Esophagus mucosa (tissue), 1 donor: ENCODE measurements around the gene CNTROB. TPM values are rescaled to one million over a fixed set of nuclear protein-coding genes. Genes with fewer than 3 reads are reported as not detected.
A peak's percentile ranks its signal among the peaks of the same experiment; 100 is the strongest.

Experiments used
- ATAC-seq: fragments of 200-7000 bp; cut with Tn5 transposase; one replicate; pipeline ENCODE4 v1.9.1; 2020
- total RNA-seq: library from RNA; stranded (reverse); gene quantifications from one replicate; pipeline ENCODE4 v1.2.4, GENCODE V29; 2023
- donor health status: DM: yes; HTN: yes; CAD: no.

Gene CNTROB
- total RNA-seq = 15.4 TPM

- peak; percentile 97 for ATAC-seq
Measured at GRCh38 chr17:7931709-7932482, at the start of gene CNTROB, which contains the start of gene TRAPPC1. CNTROB (plus strand) TSS chr17:7932206; CDS start chr17:7933080, 874 bp downstream. TRAPPC1 (minus strand) TSS chr17:7931946; CDS start chr17:7931829, 117 bp downstream.

GRCh38 chr17:7882629-7883028 lies 49.4 kb upstream of the CNTROB start:
- ATAC-seq = no peak

GRCh38 chr17:7883781-7884386 lies 48.1 kb upstream of the CNTROB start:
- no peak for ATAC-seq

- ATAC-seq = no peak
Measured at GRCh38 chr17:7884581-7885366, 47.2 kb upstream of the CNTROB start.

GRCh38 chr17:7885367-7886226 lies 46.4 kb upstream of the CNTROB start:
- ATAC-seq = no peak

- no peak for ATAC-seq
Measured at GRCh38 chr17:7886227-7887037, 45.6 kb upstream of the CNTROB start.

- ATAC-seq = no peak
Measured at GRCh38 chr17:7887038-7887481, 44.9 kb upstream of the CNTROB start.

GRCh38 chr17:7887482-7888183 lies 44.4 kb upstream of the CNTROB start:
- ATAC-seq = peak; percentile 82

GRCh38 chr17:7888184-7888920 lies 43.7 kb upstream of the CNTROB start, which contains the start of gene CHD3:
CHD3 (plus strand) TSS chr17:7888789; CDS start chr17:7889001, 212 bp downstream.
- ATAC-seq = peak; percentile 89

GRCh38 chr17:7889166-7889955 lies 42.6 kb upstream of the CNTROB start:
- ATAC-seq = peak; percentile 57

- no peak for ATAC-seq
Measured at GRCh38 chr17:7893187-7893880, 38.7 kb upstream of the CNTROB start.

- ATAC-seq = no peak
Measured at GRCh38 chr17:7894226-7894625, 37.8 kb upstream of the CNTROB start.

- ATAC-seq = no peak
Measured at GRCh38 chr17:7894866-7895265, 37.1 kb upstream of the CNTROB start.

GRCh38 chr17:7897090-7897489 lies 34.9 kb upstream of the CNTROB start:
- no peak for ATAC-seq

- ATAC-seq = peak; percentile 56
Measured at GRCh38 chr17:7897773-7898172, 34.2 kb upstream of the CNTROB start.

- ATAC-seq = peak; percentile 49
Measured at GRCh38 chr17:7903154-7904103, 28.6 kb upstream of the CNTROB start.

- ATAC-seq = no peak
Measured at GRCh38 chr17:7909089-7909488, 22.9 kb upstream of the CNTROB start.
